GM18873 (cell line): Measurements from ENCODE around the gene WDFY4.

ENCODE experiments used
- ATAC-seq: cut with Tn5 transposase; IDR thresholded peaks from one replicate; pipeline ENCODE4 v1.9.1; 2021; ENCODE audit warnings: mild to moderate bottlenecking, moderate library complexity, moderate number of reproducible peaks; ENCODE audit not compliant: unreplicated experiment, low FRiP score

Gene WDFY4

DNA sequence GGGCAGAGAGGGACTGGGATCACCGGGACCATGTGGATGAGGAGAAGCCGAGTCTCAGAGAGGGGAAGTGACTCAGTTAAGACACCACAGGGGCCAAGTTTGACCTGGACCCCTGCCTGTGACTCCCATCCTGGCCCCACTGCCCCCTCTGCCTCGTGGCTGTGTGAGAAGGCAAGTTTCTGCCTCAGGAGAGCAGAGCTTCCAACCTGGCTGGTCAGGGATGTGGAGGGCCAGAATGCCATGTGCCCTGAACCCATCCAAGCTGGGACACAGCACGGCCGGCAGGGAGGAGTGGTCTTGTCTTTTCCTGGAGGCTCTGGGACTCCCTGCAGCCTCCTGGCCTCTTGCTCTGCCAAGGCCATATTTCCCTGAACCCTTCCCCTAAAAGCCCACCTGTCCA, 19.5 kb downstream of the WDFY4 start:
- ATAC-seq, result no peak

DNA sequence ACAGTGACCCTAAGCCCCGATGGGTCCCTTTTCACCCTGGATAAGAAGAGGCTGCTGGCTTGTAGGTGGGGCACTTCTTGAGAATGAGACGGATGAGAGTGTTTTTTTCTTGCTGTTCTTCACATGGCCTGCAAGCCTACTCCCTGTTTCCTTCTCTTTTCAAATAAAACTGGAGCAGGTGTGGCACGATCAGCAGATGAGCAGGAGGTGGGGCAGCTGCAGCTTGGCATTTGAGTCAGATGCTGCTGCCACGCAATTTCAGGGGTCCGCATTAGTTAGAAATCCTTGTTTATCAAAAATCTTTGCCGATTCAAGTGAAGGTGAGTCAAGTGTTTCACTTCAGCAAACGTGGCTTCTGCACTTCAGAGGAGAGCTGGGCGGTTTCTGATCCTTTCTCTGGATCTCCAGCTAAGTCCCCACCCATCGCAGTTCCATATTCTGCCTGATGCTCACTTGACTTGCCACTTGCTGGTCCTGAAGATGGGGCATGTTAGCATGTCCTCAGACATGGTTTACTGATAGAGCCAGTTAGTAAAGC, 20.8 kb downstream of the WDFY4 start:
- ATAC-seq, result no peak

DNA sequence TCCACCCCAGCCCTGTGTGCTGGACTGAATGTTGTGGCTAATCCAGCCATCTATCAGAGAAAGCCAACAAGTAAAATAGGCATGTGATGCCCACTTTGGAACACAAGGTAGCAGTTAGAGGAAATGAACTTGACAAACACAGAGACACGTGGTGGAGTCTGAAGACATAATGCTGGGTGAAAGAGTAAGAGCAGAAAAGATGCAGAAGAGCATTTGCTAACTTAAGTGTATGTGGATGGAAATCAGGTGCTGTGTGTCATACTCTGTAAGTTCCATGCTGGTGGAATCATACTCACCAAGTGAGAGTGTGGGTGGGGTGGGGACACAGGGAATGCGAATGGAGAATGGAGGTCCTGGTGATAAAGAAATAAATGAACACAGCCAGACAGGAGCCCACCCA, 22.8 kb downstream of the WDFY4 start:
- ATAC-seq, result no peak

DNA sequence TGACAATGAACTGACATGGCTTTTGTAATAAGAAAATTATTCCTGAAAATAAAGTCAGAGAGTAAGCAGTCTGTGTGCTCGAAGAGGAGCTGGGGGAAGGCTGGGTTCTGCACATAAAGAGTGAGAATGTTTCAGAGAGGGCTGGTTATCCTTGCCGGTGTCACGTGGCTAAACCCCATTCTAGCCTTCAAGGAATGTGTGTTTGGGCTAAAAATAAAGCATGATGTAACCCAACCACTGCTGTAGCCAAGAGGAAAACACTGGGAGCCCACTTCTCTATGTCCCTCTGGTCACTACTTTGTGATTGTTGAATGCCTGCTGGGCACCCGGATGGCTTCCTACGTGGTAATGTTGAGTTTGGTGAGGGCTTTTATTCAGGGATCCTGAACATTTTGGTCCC, 23.5 kb downstream of the WDFY4 start:
- ATAC-seq, result no peak

DNA sequence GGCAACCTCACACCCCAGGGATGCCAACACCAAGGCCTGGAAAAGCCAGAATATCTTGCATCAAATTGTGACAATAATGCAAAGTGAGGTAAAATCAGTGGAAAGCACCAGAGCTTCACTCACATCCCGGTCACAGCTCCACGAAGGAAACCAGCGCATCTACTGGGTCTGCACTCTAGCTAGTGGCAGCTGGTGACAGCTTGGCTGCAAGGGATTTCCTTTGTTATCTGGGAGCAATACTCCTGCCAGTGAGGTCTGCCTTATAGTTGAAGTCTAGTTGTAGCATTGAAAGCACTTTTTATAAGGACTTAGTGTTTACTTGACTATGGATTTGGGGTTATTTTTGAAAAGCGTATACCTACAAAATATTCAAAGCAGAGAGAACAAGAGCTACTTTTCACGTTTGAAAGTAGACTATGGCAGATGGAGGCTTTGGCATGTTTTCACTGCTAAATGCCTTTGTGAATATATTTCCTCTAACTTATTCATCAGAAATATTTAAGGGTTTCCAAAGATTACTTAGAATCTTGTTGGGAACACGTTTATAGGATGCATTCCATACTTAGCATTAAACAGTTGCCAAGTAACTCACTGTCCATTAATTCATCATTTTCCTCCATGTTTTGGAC, 26.1 kb downstream of the WDFY4 start:
- no peak for ATAC-seq

DNA sequence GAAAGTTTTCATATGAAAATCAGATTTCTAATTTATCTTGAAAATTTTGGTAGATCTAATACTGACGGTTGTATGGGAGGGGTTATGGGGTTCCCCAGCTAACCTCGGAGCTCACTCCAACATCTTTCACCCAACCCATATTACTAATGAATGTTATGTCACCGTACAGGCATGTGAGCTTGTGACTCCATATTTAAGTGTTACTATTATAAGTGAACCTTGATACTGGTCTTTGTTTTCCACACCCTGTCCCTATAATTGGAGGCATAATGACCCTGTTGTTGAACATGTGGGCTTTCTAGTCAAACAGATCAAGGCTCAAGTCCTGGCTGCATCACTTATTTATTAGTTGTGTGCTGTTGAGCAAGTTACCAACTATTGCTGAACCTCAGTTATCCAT, 27.2 kb downstream of the WDFY4 start:
- ATAC-seq, result no peak

DNA sequence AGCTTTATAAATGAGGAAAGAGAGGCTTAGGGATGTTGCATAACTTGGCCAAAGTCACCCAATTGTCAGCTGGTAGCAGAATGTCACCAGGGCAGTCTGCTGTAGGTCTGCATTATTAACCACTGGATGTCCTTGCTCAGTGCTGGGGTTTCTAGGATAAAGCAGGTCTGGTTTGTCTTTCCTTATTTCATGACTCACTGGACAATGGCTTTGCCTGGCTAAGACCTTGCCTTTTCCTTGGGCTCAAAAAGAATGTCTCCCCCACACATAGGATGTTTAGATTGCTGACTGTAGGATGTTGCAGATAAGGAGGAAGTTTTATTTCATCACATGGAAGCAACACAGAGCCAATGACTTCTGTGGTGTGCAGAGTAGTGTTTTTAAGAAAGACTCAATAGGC, 29.4 kb downstream of the WDFY4 start:
- no peak for ATAC-seq

DNA sequence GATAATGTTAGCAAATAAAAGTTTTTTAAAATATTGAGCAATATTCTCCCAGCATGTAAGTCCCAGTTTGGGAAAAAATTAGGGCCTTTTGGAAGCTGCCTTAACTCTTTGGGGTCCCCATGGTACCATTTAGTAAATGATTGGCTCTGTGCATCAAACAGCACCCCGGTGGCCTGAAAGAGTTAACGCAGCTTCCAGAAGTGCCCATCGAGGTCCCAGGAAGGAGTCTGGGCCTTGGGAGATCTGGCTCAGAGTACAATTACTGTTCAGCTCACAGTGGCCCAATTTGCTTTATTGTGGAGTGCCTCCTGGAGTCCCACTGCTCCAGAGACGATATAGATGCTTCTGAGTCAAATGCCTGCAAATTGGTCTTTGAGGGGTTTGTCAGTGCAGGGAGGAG, 31.7 kb downstream of the WDFY4 start:
- no peak for ATAC-seq

DNA sequence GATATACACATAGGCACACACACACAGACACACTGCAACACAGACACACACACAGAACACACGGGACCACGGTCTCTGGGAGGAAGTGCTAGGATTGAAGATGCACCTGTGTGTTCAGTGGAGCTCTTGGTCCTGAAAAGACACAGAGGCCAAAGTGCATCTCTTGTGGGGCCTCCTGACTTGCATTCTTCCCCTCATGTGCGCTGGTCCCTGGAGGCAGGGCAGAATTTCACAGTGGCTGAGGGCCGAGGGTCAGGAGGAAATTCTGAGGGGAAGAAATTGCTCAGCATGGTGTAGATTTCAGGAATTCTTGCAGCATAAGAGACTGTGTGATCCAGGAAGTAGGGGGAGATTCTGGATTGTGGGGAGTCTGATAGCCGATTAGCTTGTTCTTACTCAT, 35.9 kb downstream of the WDFY4 start:
- no peak for ATAC-seq

DNA sequence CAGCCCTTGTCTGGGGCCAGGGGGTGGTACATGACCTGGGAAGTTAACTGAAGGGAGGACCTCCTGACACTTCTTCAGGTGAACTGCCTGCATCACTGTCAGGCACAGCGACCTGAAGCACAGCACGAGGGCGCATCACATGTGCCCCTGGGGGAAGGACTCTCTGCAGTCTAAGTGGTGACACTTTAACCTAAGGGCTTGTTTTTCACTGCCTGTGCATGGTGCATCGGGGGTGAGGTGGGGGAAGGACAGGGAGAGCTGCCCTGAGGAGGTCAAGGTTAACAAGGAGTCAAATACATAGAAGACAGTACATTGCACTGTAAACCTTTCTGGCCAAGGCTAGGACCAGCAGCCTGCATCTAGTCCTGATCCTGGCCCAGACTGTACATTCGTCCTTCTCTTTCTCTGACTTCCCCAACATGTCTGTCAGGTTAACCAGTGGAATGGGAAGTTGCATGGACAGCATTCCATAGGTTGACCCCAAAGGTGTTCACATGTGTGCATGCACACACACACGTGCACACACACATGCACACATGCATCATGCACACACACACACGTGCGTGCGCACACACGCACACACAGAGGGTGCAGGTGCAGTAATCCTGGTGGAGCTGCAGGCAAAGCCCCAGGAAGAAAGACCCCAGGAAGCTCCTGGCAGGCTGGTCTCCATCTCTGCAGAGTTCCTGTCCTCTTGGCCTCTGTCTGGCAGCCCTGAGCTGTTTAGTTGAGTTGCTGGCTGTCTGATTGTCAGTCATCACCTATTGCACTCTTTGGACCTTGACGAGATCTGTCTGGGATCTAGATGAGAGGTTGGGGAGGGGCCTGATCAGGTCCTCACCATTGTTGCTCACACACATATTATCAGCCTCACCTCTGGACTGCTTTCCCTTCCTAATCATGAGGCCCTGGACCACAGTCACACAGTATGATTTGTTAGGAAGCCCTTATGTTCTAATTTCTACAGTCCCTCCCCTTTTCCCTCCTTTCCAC, 37.8 kb downstream of the WDFY4 start:
- no peak for ATAC-seq

DNA sequence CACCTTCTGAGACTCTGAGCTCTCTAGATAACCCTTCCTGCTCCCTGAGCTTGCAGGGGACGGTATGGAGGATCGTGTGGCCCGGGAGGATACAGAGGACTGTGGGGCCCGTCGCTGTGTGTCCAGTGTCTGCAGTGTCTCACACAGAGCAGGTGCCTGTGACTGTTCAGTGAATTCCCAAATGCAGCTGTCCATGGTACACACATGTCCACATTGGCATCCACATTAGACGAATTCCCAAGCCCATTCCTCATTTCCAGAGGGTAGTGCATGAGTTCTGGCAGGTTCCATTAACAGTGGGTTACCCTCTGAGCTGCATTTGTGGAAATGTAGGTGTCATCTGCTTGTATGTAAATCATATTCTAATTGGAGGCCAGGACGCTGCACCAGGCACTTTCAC, 39.5 kb downstream of the WDFY4 start:
- no peak for ATAC-seq

DNA sequence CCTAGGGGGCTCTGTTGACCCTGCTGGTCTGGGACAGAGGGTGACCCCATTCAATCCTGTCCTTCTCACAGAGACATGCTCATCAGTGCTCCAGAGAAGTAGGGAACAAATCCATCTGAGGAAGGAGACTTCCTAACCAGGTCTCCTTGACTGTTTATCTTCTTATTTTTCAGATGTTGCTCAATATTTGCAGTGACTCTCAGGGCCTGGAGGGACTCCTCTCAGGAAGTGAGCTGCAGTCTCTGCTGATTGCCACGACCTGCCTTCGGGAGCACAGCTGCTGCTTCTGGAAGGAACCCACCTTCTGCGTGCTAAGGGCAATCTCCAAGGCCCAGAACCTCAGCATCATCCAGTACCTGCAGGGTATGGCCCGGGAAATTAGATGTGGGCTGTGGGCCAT, 41.0 kb downstream of the WDFY4 start:
- no peak for ATAC-seq

DNA sequence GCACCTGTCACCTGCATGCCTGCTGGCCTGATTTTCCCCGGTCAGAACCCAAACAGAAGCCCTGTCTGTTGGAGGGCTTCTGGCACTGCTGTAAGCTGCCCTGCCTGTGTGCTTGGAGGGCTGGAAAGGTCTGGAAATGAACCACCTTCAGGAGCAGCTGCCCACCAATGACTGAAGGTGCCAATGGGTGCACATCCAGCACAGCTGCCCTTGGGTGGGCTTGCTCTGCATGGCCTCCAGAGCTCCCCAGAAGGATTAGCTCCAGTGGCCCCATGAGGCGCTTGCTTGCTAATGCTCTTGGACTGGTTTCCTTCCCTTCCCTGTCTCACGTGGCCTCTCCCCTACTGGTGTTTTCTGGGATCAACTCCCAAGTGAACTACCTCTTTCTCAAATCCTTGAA, 43.2 kb downstream of the WDFY4 start:
- ATAC-seq, result no peak

DNA sequence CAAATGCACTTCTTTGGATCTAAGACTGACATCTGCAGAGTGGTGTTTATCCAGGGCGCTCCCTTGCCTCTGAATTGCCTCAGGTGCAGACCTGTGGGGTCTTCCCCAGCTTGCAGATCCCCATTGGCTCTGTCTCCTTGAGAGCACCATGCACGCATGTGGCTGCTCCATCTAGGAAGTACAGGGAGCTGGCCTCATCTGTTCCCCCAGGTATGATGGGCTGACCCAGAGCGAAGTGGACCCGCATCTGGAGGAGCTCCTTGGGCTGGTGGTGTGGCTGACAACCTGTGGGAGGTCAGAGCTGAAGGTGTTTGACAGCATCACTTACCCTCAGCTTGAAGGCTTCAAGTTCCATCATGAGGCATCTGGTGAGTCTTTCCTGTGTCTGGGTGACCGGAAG, 44.5 kb downstream of the WDFY4 start:
- ATAC-seq, result no peak

DNA sequence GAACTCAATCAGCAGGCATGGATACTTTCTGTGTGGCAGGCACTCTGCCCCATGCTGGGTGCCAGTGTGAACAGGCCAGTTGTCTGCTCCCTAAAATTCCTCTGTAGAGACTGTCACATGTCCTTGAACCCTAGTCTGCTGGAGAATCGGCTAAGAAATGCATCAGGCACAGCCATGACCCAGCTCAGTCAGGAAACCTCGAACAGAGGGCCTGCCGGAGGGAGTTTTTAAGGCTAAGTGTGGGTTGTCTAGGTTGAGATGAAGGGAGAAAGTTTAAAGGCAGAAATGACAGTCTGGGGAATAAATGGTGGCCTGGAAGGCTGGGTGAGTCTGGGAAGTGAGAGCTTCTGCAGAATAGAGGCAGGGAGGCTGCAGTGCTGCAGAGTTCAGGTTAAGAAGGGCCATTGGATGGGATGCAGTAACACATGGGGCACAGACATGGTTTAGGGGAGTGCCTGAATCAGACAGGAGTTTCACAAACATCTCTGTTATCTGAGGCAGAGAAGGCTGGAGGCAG, 45.3 kb downstream of the WDFY4 start:
- ATAC-seq, result no peak

DNA sequence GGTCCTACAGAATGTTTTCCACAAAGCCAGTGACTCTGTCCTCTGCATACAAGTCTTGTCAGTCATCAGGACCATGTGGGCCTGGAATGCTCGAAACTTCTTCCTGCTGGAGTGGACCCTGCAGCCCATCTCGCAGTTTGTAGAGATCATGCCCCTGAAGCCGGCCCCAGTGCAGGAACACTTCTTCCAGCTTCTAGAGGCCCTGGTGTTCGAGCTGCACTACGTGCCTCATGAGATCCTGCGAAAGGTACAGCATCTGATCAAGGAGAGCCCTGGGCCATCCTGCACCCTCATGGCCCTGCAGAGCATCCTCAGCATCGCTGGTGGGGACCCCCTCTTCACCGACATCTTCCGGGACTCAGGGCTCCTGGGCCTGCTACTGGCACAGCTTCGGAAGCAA, 46.5 kb downstream of the WDFY4 start:
- no peak for ATAC-seq

DNA sequence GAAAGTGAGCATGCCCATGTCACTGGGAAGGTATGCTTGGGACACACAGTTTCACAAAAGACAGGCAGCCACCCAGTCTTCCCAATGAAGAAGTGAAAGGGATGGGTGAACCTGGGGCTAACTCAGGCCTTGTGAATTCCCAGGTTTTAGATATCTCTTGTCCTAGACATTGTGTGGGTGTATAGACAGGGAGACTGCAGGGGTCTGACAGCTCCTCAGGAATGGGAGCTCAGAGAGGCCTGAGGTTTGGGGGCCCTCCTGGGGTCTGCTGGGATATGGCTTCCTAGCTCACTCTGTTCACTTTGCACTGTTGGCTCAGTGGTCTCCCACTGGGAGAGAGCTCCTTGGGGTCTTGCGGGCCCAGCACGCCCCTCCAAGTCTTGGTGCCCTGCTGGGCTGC, 47.0 kb downstream of the WDFY4 start:
- ATAC-seq, result no peak

DNA sequence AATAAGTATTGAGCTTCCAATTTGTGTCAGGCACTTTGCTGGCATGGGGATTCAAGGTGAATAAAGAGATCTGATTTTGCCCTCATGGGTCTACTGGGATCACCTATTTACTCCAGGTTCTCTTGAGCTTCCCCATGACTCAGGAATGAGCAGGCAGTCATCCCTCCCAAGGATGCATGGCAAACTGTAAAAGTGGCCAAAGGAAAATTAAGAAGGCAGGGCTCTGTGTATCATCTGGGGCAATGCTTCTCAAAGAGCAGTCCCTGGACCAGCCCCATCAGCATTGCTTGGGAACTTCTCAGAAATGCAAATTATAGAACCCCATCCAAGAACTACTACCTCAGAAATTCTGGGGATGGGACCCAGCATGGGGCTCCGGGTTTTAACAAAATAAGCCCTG, 48.7 kb downstream of the WDFY4 start:
- ATAC-seq, result no peak

DNA sequence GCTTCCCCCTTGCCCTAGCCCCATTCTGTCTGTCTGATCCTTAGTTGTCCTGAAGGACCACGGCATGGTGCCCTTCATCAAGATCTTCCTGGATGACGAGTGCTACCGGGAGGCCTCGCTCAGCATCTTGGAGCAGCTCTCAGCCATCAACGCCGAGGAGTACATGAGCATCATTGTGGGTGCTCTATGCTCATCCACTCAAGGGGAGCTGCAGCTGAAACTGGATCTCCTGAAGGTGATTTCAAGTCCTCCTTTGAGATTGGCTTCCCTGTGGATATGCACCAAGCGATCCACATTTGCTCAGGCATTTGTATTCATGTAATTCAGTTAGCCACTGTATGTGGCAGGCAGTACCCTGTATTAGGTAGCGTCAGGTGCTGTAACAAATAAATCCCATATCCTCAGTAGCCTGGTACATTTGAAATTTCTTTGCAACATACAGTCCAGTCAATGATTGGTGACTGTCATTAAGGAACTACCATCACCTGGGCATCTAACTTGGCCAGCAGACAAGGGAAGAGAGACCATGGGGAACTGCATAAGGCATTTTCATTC, 51.2 kb downstream of the WDFY4 start:
- ATAC-seq, result no peak

DNA sequence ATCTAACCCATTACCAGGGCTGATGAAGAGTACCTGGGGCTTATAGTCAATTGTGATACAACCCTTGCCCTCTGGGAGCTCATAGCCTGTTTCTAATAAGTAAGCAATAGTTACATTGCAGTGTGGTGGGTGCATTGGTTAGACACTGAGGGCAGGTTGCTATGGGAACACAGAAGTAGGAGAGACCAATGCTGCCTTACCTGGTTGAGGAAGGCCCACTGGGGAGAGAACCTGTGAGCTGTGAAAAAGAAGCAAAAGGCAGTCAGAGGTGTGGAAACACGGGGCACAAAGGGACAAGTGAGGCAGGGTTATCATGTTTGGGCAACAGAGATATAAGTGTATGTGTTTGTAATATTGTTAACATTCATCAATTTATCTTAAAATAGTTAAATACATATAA, 51.9 kb downstream of the WDFY4 start:
- ATAC-seq, result no peak

DNA sequence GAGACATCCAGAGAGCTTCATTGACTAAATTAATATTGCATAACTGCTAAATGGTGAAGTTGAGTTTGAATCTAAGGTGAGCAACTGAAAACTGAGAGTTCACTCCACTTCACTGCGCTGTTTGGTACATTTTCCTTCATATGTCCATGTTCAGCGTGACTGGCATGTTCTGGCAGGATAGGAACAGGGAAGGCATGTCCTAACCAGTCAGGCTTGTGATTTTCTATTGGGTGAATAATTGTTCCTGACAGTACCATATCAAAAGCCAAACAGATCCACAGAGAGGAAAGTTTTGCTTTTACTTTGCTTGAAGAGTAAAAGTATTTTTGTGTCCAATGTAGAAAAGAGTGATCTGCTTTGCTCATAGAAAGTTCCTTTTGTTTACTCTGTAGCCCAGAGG, 53.2 kb downstream of the WDFY4 start:
- ATAC-seq, result no peak
